ENCODE measurements around the gene ASTN2. TPM values are rescaled to one million over a fixed set of nuclear protein-coding genes. Genes with fewer than 3 reads are reported as not detected.

The ASTN2 gene
- total RNA-seq, 1 experiment from 2014 or later = 1.8 TPM

- H3K9me3 ChIP-seq (replicated peaks) = no peaks in the 10 kb centered on the region
- no peaks in the 10 kb centered on the region for H3K36me3 ChIP-seq
- no peak for DNase-seq (ENCODE audit: low read depth in 1 of 2, low spot score in 2 of 2)
- H3K4me3 ChIP-seq = no peak overlapping the region
- no peaks in the 10 kb centered on the region for H3K27me3 ChIP-seq (replicated peaks)
- no peaks in the 10 kb centered on the region for H3K4me1 ChIP-seq (replicated peaks)
- H3K27ac ChIP-seq = no peak overlapping the region
Observed at GRCh38 chr9:116721411-116721810, 693.4 kb downstream of the ASTN2 start.

GRCh38 chr9:116720111-116720510 is 694.7 kb downstream of the ASTN2 start:
- DNase-seq (ENCODE audit: low read depth in 1 of 2, low spot score in 2 of 2) = no peak
- no peaks in the 10 kb centered on the region for H3K36me3 ChIP-seq
- no peaks in the 10 kb centered on the region for H3K4me1 ChIP-seq (replicated peaks)
- H3K9me3 ChIP-seq (replicated peaks) = no peaks in the 10 kb centered on the region
- no peak overlapping the region for H3K4me3 ChIP-seq
- no peaks in the 10 kb centered on the region for H3K27me3 ChIP-seq (replicated peaks)
- no peak overlapping the region for H3K27ac ChIP-seq

GRCh38 chr9:116718111-116718510 is 696.7 kb downstream of the ASTN2 start:
- Histone ChIP-seq H3K9me3 (replicated peaks) (no peaks in the 10 kb centered on the region), H3K27me3 (replicated peaks) (no peaks in the 10 kb centered on the region), H3K36me3 (no peaks in the 10 kb centered on the region), H3K27ac (no peak overlapping the region), H3K4me3 (no peak overlapping the region), H3K4me1 (replicated peaks) (no peaks in the 10 kb centered on the region)
- no peak for DNase-seq (ENCODE audit: low read depth in 1 of 2, low spot score in 2 of 2)

GRCh38 chr9:116717150-116717549 is 697.7 kb downstream of the ASTN2 start:
- Histone ChIP-seq H3K36me3 (no peaks in the 10 kb centered on the region), H3K27ac (no peak overlapping the region), H3K9me3 (replicated peaks) (no peaks in the 10 kb centered on the region), H3K4me1 (replicated peaks) (no peaks in the 10 kb centered on the region), H3K4me3 (no peak overlapping the region), H3K27me3 (replicated peaks) (no peaks in the 10 kb centered on the region)
- DNase-seq (ENCODE audit: low read depth in 1 of 2, low spot score in 2 of 2) = no peak

- H3K27me3 ChIP-seq (replicated peaks) = no peaks in the 10 kb centered on the region
- no peak overlapping the region for H3K4me3 ChIP-seq
- no peaks in the 10 kb centered on the region for H3K9me3 ChIP-seq (replicated peaks)
- H3K4me1 ChIP-seq (replicated peaks) = no peaks in the 10 kb centered on the region
- H3K27ac ChIP-seq = no peak overlapping the region
- H3K36me3 ChIP-seq = no peaks in the 10 kb centered on the region
- no peak for DNase-seq (ENCODE audit: low read depth in 1 of 2, low spot score in 2 of 2)
Observed at GRCh38 chr9:116716438-116716837, 698.4 kb downstream of the ASTN2 start.

- Histone ChIP-seq H3K4me1 (replicated peaks) (no peaks in the 10 kb centered on the region), H3K9me3 (replicated peaks) (no peaks in the 10 kb centered on the region), H3K36me3 (no peaks in the 10 kb centered on the region), H3K4me3 (no peak overlapping the region), H3K27ac (no peak overlapping the region), H3K27me3 (replicated peaks) (no peaks in the 10 kb centered on the region)
- DNase-seq (ENCODE audit: low read depth in 1 of 2, low spot score in 2 of 2) = no peak
Observed at GRCh38 chr9:116715751-116716150, 699.1 kb downstream of the ASTN2 start.

- no peak overlapping the region for H3K27ac ChIP-seq
- no peak for DNase-seq (ENCODE audit: low read depth in 1 of 2, low spot score in 2 of 2)
- H3K4me1 ChIP-seq (replicated peaks) = no peaks in the 10 kb centered on the region
- no peaks in the 10 kb centered on the region for H3K36me3 ChIP-seq
- H3K4me3 ChIP-seq = no peak overlapping the region
- no peaks in the 10 kb centered on the region for H3K27me3 ChIP-seq (replicated peaks)
- H3K9me3 ChIP-seq (replicated peaks) = no peaks in the 10 kb centered on the region
Observed at GRCh38 chr9:116713271-116713670, 701.6 kb downstream of the ASTN2 start.

GRCh38 chr9:116712781-116713180 is 702.1 kb downstream of the ASTN2 start:
- H3K27me3 ChIP-seq (replicated peaks) = no peaks in the 10 kb centered on the region
- no peaks in the 10 kb centered on the region for H3K4me1 ChIP-seq (replicated peaks)
- H3K36me3 ChIP-seq = no peaks in the 10 kb centered on the region
- H3K4me3 ChIP-seq = no peak overlapping the region
- DNase-seq (ENCODE audit: low read depth in 1 of 2, low spot score in 2 of 2) = no peak
- H3K27ac ChIP-seq = no peak overlapping the region
- no peaks in the 10 kb centered on the region for H3K9me3 ChIP-seq (replicated peaks)

- Histone ChIP-seq H3K27me3 (replicated peaks) (no peaks in the 10 kb centered on the region), H3K4me3 (no peak overlapping the region), H3K36me3 (peaks cover 7% of the 10 kb centered on the region), H3K9me3 (replicated peaks) (no peaks in the 10 kb centered on the region), H3K27ac (no peak overlapping the region), H3K4me1 (replicated peaks) (no peaks in the 10 kb centered on the region)
- DNase-seq (ENCODE audit: low read depth in 1 of 2, low spot score in 2 of 2) = no peak
Observed at GRCh38 chr9:116706310-116707290, 708.3 kb downstream of the ASTN2 start.

GRCh38 chr9:116705531-116705930 is 709.3 kb downstream of the ASTN2 start:
- H3K4me3 ChIP-seq = no peak overlapping the region
- no peak for DNase-seq (ENCODE audit: low read depth in 1 of 2, low spot score in 2 of 2)
- H3K4me1 ChIP-seq (replicated peaks) = no peaks in the 10 kb centered on the region
- H3K36me3 ChIP-seq = peaks cover 14% of the 10 kb centered on the region
- no peaks in the 10 kb centered on the region for H3K9me3 ChIP-seq (replicated peaks)
- H3K27me3 ChIP-seq (replicated peaks) = no peaks in the 10 kb centered on the region
- H3K27ac ChIP-seq = no peak overlapping the region

GRCh38 chr9:116704470-116704869 is 710.4 kb downstream of the ASTN2 start:
- no peak overlapping the region for H3K27ac ChIP-seq
- peaks cover 24% of the 10 kb centered on the region for H3K36me3 ChIP-seq

GRCh38 chr9:116703634-116704033 is 711.2 kb downstream of the ASTN2 start:
- Histone ChIP-seq H3K9me3 (replicated peaks) (no peaks in the 10 kb centered on the region), H3K36me3 (peaks cover 33% of the 10 kb centered on the region), H3K27me3 (replicated peaks) (no peaks in the 10 kb centered on the region), H3K4me1 (replicated peaks) (no peaks in the 10 kb centered on the region), H3K4me3 (no peak overlapping the region), H3K27ac (no peak overlapping the region)
- no peak for DNase-seq (ENCODE audit: low read depth in 1 of 2, low spot score in 2 of 2)

More at GRCh38 chr9:116704470-116704869, 710.4 kb downstream of the ASTN2 start:
- DNase-seq (ENCODE audit: low read depth in 1 of 2, low spot score in 2 of 2) = no peak
- no peaks in the 10 kb centered on the region for H3K27me3 ChIP-seq (replicated peaks)
- no peaks in the 10 kb centered on the region for H3K4me1 ChIP-seq (replicated peaks)
- no peaks in the 10 kb centered on the region for H3K9me3 ChIP-seq (replicated peaks)
- H3K4me3 ChIP-seq = no peak overlapping the region

- peaks cover 44% of the 10 kb centered on the region for H3K36me3 ChIP-seq
- H3K4me1 ChIP-seq (replicated peaks) = peaks cover 9% of the 10 kb centered on the region
- H3K27me3 ChIP-seq (replicated peaks) = no peaks in the 10 kb centered on the region
- H3K4me3 ChIP-seq = no peak overlapping the region
- H3K9me3 ChIP-seq (replicated peaks) = no peaks in the 10 kb centered on the region
- no peak for DNase-seq (ENCODE audit: low read depth in 1 of 2, low spot score in 2 of 2)
- no peak overlapping the region for H3K27ac ChIP-seq
Observed at GRCh38 chr9:116701940-116702642, 712.8 kb downstream of the ASTN2 start.
